Nephron progenitor cell (in vitro differentiated cells): Measurements from ENCODE around the gene SMTN.

ENCODE experiments used
- DNase-seq: peaks from one replicate; pipeline ENCODE4 v3.0.0; 2021
- H3K27ac Mint-ChIP-seq: 2 replicates; pipeline ENCODE4 v1.8.0; 2021; ENCODE audit warnings: mild to moderate bottlenecking, moderate library complexity, mixed read lengths
- H3K27me3 Mint-ChIP-seq: 2 replicates; pipeline ENCODE4 v1.8.0; 2021; ENCODE audit warnings: mild to moderate bottlenecking, low read depth, mixed read lengths; ENCODE audit not compliant: poor library complexity
- H3K36me3 Mint-ChIP-seq: 2 replicates; pipeline ENCODE4 v1.8.0; 2021; ENCODE audit warnings: low read depth, mixed read lengths
- H3K4me1 Mint-ChIP-seq: 2 replicates; pipeline ENCODE4 v1.8.0; 2021; ENCODE audit warnings: mixed read lengths
- H3K4me3 Mint-ChIP-seq: 2 replicates; pipeline ENCODE4 v1.8.0; 2021; ENCODE audit warnings: mild to moderate bottlenecking, moderate library complexity, mixed read lengths
- H3K9me3 Mint-ChIP-seq: 2 replicates; pipeline ENCODE4 v1.8.0; 2021; ENCODE audit warnings: mild to moderate bottlenecking, moderate library complexity, mixed read lengths
- CTCF ChIP-seq: fragments of 200-600 bp; sonication (generic); IDR thresholded peaks from 2 replicates; pipeline ENCODE4 v1.5.0; 2021; ENCODE audit warnings: antibody characterized with exemption

Gene SMTN

GRCh38 chr22:31084811-31085492 lies 3.8 kb downstream of the SMTN start:
- H3K4me3 Mint-ChIP-seq, result peak overlapping the region; percentile 82
- H3K4me1 Mint-ChIP-seq, result peaks cover 39% of the 10 kb centered on the region
- no peaks in the 10 kb centered on the region for H3K9me3 Mint-ChIP-seq
- DNase-seq, result peak; percentile 87
- TF ChIP-seq CTCF, result peak; percentile 81
- H3K27ac Mint-ChIP-seq, result no peak overlapping the region
- peaks cover 3% of the 10 kb centered on the region for H3K36me3 Mint-ChIP-seq
- H3K27me3 Mint-ChIP-seq, result no peaks in the 10 kb centered on the region

GRCh38 chr22:31085493-31085824 lies 4.3 kb downstream of the SMTN start:
- TF ChIP-seq CTCF, result no peak
- Mint-ChIP-seq H3K4me3 (peak overlapping the region; percentile 75), H3K27me3 (no peaks in the 10 kb centered on the region), H3K9me3 (no peaks in the 10 kb centered on the region), H3K4me1 (peaks cover 36% of the 10 kb centered on the region), H3K27ac (no peak overlapping the region), H3K36me3 (peaks cover 3% of the 10 kb centered on the region)
- DNase-seq, result no peak

GRCh38 chr22:31085928-31086327 lies 4.8 kb downstream of the SMTN start:
- no peaks in the 10 kb centered on the region for H3K9me3 Mint-ChIP-seq
- H3K27me3 Mint-ChIP-seq, result no peaks in the 10 kb centered on the region
- H3K27ac Mint-ChIP-seq, result no peak overlapping the region
- TF ChIP-seq CTCF, result no peak
- peaks cover 3% of the 10 kb centered on the region for H3K36me3 Mint-ChIP-seq
- H3K4me1 Mint-ChIP-seq, result peaks cover 33% of the 10 kb centered on the region
- DNase-seq, result no peak
- H3K4me3 Mint-ChIP-seq, result no peak overlapping the region

GRCh38 chr22:31086703-31087330 lies 5.7 kb downstream of the SMTN start:
- no peak overlapping the region for H3K27ac Mint-ChIP-seq
- H3K27me3 Mint-ChIP-seq, result no peaks in the 10 kb centered on the region
- H3K36me3 Mint-ChIP-seq, result peaks cover 3% of the 10 kb centered on the region
- H3K4me3 Mint-ChIP-seq, result no peak overlapping the region
- no peak for DNase-seq
- H3K9me3 Mint-ChIP-seq, result no peaks in the 10 kb centered on the region
- no peak for TF ChIP-seq CTCF
- H3K4me1 Mint-ChIP-seq, result peaks cover 27% of the 10 kb centered on the region

GRCh38 chr22:31087744-31088215 lies 6.7 kb downstream of the SMTN start:
- Mint-ChIP-seq H3K36me3 (peaks cover 3% of the 10 kb centered on the region), H3K27ac (no peak overlapping the region), H3K27me3 (no peaks in the 10 kb centered on the region), H3K9me3 (no peaks in the 10 kb centered on the region), H3K4me1 (peaks cover 18% of the 10 kb centered on the region), H3K4me3 (no peak overlapping the region)
- DNase-seq, result no peak
- TF ChIP-seq CTCF, result no peak
